NAMALWA (cell line): Measurements from ENCODE around the gene THEM4.

Experiments used
- DNase-seq: peaks from one replicate; pipeline ENCODE4 v3.0.0-alpha.2; 2015; ENCODE audit warnings: low spot score

THEM4 gene

DNA sequence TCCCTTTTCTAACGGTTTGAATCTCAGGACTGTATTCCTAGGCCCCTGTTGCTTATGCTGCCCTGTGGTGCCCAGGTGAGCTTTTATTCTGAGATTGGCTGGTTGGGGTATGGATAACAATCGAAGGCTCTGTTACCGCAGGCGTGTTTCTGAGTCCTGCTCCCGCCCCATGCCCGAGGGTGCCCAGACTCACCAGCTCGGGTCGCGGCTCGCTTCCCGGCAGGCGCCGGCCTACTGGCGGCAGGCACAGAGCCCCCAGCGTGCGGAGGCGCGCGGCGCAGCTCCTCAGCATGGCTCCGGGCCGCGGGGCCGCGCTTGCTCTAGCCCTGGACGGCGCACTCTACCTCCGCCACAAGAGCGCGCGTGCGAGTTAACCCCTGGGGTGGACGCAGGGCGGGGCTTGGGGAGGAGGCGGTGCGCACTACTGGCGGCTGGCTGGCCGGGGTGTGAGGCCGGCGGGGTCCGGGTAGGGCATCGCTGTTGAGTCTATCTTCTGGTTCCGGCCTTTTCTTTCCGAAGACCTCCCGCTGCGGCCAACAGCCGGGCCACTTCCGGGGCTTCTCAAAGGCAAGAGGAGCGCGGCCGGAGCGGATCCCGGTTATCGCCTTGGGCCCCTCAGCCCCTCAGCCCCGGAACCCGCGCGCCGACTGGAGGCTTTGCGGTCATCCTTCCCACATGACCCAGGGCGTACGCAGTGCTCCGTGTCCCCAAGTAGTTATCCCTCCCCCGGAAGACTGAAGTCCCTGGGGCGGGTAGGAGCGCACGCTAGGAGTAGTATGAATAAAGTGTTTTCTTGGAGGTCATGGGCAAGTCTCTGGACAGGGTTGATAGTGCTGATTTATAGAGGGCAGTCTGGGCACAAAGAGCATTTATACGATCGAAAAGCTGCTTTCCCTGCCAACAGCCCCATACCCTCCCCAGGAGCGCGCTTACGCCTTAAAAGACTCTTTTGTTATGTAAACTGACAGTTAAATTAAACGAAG lies at the start of gene THEM4:
TSS of gene THEM4 (minus strand) at position 345 of the 983 bp plus-strand sequence. CDS start at position 292, 53 bp downstream.
- peak; percentile 77 for DNase-seq

DNA sequence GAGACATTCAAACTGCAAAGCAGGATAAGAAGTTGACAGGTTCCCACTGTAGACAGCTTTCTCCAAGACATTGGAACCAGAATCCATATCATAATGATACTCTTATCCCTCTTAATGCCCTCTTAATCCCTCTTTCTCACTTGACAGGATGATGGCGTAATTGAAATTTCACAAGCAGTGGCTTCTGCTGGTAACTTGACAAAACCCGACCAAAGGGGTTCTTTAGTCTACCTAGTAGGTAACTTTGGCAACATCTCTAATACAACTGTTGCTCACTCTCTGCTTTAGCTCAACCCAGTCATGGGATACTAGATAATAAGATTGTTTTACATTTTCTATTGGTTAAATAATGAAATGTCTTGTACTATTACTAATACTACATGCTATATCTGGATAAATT lies 49.6 kb upstream of the THEM4 start:
- no peak for DNase-seq

DNA sequence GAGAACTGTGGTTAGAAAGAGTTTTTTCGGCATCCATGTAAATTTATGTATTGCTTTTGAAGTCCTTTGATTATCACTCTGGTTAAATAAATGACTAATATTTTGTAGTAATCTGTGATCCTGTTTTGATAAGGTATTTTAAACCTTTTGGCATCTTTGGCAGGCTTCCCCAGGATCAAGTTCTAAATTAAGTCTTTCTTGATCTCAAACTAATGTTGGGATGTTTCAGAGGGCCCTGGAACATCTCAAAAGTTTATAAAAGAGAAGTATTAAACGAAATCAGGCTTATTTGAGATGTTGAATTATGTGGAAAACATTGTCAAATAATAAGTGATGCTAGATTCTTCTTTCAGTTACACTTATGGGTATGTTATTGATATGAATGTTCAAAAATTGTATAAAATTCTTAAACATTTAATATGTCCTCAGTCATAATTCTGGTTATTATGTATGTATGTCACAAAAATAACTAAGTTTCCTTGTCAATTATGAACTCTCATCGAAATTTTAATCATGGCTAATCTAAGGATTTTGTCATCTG lies 47.7 kb upstream of the THEM4 start:
- no peak for DNase-seq

DNA sequence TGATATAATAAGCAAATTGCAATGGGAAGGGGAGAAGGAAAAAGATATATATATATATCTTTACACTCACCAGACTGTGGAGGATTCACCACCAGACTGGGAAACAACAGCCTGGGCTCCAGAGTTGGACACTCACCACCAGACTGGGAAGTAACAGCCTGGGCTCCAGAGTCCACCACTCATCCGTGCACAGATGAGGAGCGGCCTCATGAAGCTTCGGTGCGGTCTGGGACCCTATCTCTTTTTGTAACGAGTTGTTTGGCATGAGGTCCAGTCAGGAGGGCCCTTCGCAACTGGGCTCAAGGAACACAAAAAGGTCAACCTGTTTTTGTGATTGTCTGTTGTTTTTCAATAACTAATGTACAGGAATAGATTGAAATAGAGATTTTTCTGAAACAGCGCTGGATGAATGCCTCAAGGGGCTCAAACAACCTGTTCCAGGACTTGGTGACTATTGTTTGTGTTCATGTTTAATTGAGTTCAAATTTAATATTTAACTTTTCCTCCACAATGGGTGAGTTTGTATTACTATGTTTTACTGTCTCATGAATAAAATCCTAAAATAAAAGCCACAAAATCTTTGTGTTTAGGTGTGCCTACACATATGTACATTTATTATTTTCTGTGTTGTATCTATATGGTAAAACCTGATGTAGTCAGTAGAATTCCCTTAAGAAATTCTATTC lies 44.2 kb upstream of the THEM4 start:
- DNase-seq: no peak

DNA sequence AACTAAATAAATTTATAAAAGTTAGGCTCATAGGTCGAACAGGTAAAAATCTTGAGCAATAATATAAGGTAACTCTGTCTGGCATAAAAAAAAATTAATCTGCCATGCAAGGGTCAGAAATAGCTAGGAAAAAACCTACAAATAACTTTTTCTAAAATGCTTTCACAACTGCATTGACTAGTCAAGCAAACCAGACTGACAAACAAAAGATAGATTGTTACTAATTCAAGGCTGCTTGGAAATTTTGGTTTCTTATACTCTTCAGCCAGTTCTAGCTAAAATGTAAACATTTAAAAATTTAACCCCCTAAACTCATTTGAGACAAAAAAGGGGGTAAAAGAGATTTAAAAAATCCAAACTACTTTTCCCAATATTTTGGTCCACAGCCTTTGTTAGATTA lies 43.5 kb upstream of the THEM4 start:
- DNase-seq: no peak

DNA sequence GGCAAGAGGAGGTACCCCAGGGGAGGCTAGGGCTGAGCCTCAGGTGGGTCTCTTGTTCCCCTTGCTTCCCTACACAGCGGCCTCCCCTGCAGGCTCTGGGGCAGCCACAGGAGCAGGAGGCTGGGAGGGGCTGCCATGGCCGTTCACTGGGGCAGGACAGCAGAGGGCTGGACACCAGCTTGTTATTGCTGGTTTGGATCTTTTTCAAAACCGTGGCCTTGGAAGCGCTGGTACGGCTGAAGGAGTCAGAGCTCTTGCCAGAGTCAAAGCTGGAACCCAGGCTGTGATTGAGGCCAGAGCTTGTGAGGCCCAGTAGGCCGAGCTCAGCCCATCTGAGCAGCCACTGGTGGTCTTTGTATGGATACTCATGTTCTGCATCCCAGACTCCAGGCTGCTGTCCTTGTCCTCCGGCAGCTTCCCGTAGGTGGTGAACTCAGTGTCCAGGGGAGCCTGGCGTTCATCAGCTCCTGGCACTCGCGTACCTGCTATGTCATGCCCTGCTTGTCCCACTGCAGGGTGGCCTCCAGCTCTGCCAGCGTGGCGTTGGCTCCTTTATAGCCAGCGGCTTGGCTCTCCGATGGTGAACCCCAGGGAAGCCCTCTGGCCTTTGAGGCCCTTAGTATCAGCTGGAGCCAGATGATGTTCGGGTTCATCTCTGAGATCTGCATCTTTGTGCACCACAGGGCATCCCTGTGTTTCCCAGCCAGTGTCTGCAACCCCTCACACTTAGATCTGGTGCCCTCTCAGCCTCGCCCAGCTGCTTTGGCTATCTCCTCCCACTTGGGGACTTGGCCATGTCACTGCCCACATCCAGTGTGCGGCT lies 40.3 kb upstream of the THEM4 start:
- no peak for DNase-seq

DNA sequence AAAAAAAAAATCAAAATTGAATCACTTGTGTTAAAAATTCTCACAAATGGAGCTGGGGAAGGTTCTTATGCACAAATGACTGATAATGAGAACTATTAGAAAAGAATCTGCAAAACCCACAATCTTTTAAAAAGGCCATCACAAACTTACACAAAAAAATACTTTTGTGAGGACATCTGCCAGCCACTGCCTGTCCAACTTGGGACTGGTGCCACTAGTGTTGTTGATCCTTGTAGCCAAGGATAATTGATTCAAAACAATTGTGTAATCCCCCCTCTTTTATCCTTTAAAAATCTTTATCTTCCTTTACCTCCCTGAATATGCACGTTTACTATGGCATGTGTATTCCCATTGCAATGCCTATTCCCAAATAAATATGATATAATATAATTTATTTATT lies 39.2 kb upstream of the THEM4 start:
- DNase-seq: no peak

DNA sequence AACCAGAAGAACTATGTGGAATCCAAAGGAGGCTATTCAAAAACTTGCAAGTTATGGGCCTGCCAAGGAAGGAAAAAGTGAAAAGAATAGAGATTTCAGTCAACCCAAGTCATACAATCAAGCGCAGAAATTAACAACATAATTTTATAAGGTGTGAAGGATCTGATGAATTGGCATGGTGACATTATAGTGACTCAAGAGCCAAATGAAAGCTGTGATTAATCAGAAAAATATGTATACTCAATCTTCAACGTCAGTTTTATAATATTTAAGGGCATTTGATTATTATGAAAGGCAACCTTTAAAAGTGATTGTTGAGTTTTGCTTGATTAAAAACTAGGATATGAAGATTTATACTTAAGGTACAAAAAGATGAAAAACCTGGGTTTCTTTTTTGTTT lies 37.8 kb upstream of the THEM4 start:
- no peak for DNase-seq

DNA sequence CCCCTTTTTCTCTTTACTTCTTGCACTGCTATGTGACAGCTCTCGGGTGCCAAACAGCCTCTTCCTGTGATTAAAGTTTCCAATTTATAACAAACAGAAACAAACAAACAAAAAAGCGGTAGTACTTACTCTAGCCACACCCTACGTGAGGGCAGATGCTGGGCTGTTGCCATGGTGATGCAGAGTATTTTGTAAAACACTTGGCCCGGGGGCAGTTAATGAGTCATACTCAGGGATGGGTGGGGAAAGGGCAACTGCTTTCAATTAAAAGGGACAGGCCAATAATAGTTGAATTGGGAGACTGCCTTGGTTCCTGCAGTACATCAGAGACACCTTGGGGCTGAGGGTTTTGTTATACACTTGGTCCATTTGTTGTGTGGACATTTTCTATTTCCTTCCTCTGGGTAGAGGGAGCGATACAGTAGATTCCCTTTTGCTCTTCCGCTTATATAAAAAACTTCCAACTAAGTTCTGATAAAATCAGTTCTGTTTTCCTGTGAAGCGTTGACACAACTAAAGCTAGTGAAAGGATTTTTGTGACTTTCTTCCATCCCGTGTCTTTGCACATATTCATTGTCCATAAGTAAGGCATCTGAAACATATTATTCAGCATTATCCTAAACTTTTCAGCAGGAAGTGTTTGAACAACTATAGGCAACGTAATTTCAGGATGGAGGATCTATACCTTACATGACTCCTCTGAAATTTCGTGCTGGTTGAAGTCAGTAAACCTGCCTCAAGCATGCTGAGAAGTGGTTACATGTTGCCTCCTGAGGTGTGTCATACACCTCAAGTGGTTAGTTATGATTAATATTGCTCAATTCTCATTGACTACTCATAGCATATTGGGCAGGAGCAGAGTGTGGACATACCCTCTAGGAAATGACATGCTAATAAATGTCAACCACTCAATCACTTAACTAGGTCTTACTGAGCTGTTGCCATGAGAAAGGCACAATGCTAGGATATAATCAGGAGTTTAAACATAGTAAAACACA lies 36.7 kb upstream of the THEM4 start:
- DNase-seq: peak; percentile 90

DNA sequence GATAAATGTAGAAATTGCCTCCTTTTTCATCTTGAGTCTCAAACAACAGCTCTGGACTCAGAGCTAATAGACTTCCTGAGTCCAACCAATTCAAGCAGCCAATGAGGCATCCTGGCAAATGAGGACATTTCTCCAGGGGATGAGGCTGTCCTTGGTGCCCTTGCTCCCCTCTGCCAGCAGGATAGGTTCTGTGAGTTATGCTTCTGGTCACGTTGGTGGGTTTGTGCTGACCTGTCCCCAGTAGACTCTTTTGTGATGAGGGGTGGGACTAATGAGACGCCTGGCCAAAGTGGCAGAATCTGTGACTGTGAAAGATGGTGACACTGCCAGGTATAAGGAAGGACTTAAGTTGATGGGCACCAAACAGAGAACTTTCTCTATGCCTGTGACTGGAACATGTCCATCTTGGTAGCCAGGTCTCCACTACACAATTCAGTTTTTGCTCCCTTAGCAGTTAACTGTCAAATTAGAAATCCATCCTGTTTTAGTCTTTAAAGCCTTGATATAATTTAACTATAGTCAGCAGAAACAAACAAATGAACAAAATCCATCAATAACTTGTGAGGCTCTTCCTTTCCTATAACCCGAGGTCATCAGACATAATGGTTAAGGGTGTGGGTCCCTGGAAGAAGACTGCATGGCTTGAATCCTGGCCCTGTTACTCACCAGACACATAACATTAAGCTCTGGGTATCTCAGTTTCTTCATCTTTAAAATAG lies 35.7 kb upstream of the THEM4 start:
- no peak for DNase-seq

DNA sequence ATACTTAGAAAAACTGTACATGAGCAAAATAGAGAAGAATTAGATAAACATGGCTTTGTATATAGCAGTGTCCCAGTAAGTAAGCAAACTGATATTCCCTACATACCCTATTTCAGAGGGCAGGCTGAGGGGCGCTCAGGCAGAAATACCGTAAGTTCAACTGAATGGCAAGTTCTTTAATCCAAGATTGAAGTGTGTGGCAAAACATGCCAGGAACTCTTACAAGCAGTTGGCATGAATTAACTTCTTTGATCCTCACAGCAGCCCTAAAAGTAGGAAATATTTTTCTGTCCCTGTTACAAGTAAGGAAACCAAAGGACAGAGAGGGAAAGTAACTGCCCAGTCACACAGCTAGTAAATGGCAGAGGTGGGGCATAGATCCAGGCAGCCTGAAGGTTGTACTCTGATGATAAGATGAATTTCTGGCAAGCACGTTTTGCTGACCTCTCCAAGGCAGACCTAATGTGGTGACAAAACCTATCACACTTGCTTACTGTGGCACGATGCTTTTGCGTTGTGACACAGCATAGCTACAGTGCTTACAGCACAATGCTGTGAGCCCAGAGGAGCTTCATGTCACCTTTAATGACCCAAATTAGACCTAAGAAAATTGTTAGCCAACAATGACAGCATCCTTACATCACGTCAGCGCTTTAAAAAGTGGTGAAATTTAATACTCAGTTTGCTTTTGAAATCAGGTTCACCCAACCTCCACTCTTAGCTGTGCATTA lies 35.0 kb upstream of the THEM4 start:
- DNase-seq: no peak

DNA sequence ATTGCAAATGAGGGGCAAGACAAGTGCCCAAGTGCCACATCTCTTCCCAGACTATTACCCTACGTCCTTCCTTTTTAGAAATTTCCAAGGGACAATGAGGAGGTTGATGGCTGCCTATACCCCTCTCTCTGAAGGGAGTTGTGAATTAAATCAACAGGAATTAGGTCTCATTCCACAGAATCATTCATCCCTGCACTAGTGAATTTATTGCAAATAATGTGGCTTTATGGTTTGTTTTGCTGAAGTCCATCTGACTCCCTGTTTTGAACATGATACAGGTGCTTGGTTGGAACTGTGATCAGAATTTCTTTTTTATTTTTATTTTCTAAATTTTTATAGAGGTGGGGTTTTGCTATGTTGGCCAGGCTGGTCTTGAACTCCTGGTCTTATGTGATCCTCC lies 34.3 kb upstream of the THEM4 start:
- no peak for DNase-seq

DNA sequence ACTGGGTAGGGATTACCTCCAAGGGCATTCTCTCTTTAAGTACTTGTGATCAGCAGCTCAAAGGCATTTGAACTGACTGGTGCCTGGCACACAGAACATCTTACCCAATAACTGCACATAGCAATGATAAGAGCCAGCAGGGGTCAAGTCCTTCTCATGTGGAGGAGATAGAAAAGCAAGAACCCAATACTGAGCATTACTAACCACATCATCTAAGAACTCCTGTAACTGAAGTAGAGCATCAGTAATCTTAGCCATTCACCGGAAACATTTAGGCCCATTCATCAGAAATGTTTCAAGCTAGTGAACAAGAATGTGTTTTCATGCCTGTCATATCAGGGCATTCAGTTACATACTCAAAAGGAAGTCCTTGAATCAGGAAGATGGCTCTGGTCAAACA lies 33.6 kb upstream of the THEM4 start:
- no peak for DNase-seq

DNA sequence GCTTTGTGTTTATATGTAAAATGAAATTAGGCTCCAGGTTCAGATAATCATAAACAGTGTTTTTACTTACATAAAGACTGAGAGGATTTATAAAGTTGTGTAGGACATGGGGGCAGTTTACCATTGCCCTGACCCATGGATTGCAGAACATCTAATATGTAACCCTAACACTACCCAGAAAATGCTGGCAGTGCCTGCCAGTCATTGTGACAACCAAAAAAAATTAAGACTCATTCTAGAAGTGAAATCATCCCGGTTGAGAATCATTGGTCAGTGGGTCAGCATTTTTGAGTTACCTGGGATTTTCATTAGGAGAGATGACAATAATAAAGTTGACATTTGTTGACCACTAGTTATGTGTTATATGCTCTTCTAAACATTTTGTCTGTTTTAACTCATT lies 31.2 kb upstream of the THEM4 start:
- no peak for DNase-seq

DNA sequence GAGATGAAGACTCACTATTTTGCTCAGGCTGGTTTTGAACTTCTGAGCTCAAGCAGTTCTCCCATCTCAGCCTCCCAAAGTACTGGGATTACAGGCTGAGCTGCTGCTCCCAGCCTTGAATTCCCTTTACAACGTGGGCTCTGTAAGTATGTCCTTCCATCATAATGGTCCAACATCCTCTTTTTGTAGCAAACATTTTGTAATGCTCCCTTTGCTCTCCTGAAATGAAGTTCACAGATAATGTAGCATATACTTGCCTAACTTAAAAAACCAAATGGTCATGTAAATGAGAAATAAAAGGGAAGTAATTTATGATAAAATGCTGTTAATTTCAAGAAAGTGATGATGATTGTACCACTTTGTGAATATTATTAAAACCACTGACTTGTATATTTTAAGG lies 30.5 kb upstream of the THEM4 start:
- no peak for DNase-seq

DNA sequence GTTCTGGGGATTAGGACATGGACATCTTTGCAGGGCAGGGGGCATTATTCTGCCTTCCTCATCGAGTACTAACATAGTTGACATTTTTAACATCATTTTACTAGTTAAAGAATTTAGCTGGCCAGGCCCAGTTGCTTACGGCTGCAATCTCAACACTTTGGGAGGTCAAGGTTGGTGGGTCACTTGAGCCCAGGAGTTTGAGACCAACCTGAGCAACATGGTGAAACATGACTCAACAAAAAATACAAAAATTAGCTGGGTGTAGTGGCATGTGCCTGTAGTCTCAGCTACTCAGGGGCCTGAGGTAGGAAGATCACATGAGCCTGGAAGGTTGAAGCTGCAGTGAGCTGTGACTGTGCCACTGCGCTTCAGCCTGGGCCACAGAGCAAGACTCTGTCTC lies 29.8 kb upstream of the THEM4 start:
- no peak for DNase-seq

DNA sequence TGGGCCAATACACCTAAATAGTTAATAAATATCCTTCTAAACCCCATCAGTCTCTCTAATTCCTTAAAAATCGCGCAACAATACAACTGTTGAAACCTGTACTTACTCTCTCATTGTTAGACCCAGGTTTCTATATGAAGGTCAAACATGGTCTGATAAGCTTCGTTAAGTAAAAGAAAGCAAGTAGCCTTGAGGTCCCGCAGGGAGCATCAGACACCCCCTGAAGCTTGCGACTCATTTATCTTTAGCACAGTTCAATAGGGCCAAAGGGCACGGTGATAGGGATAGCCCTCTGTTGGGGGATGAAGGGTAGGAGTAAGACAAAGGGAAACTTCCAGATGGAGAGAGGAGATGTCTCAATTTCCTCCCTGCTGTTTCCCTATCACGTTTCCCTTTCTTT lies 27.3 kb upstream of the THEM4 start:
- no peak for DNase-seq

DNA sequence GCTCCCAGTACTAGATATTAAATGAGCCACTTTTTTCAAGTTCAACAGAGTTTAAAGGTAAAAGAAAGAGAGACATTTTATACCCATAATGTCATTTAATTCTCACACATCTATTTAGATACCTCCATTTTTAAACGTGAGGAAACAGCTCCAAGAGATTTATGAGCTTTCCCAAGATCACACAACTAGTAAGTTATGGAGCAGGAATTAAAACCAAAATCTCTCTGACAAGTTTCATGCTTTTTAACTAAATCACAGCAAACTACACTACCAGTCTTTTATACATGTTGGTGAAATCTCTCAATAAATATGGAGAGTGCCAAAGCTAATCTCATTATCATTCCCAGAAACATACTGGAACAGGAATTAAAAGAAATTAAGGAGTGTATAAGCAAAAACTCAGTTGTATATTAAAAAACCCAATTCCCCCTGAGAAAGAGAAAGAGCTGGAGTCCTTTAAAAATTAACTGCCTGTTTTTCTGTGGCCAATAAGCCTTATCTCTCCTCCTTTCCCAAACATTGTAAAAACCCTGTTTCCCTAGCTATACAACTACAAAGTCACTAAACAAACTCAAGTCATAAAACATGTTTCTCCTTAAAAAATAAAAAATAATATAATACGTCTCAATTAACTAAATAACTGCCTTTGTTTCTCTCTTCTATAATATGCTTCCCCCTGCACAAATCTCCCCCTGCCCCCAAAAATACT lies 26.7 kb upstream of the THEM4 start:
- DNase-seq: no peak

DNA sequence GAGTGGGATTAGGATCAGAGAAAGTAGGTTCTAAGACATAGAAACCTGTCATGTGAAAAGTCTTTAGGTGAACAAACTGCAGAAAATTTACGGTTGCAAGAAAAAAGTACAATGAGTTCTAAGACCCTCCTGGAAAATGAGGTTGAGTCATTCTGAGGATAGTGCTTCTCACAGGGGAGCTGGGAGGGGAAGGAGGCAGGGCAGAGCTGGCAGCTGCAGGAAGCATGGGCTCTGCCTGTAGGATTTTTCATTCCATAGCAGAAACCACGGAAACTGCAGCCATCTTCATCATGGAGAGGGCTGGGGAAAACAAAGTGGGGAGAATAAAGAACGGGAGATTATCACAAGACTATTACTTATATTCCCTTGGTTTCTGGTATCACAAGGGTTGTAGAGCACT lies 25.8 kb upstream of the THEM4 start:
- no peak for DNase-seq
